Activated CD4-positive, CD25-positive, alpha-beta regulatory T cell treated with anti-CD3 and anti-CD28 coated beads, Interleukin-2, amount 50 U/mL, for 16 hours (primary cell): ENCODE results near the gene EIPR1.
"Not testable (repeated sequence)": the region's sequence is repeated elsewhere in the genome, so short reads cannot be mapped to it uniquely, and the experiment has no call there.

ENCODE experiments used
- DNase-seq: peaks from one replicate; pipeline ENCODE4 v3.0.0-alpha.2; 2020; ENCODE audit warnings: low read depth, low spot score

EIPR1 gene

GRCh38 chr2:3403587-3404334, 26.1 kb upstream of the EIPR1 start:
- no peak for DNase-seq

DNA sequence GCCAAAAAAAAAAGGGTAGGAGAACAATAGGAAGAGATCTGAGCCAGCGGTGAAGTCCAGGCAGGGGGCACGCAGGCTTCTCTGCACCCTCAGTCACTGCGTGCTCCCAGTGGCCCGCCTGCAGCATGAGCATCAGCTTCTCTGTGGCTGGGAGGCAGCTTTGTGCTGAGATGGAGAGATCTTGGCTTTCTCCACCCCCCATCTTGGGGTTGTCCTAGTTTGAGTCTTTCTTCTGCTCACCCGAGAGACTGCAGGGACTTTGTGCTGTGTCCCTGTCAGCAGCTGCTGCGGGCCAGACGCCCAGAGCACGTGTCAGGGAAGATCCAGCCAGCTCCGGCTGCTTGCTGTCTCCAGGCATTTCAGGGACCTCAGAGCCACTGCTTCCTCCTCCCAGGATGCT, 22.2 kb upstream of the EIPR1 start:
- no peak for DNase-seq

DNA sequence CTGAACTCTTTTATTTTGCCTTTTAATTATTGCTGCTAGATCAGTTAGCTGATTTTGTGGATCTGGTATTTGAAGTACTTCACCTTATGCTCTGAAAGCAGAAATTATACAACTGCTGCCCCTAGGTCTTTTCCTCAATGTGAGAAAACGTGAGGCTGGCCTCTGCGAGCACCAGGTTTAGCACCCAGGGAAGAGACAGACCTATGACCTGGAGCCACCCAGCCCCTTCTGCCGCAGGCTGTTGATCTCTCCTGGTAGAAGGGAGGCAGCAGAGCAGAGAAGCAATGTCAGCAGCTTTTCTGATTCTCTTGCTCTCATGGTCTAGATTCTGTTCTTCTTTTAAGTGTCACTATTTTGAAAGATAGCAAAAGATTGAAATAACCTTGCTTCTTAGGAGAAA, 21.8 kb upstream of the EIPR1 start:
- DNase-seq = no peak

DNA sequence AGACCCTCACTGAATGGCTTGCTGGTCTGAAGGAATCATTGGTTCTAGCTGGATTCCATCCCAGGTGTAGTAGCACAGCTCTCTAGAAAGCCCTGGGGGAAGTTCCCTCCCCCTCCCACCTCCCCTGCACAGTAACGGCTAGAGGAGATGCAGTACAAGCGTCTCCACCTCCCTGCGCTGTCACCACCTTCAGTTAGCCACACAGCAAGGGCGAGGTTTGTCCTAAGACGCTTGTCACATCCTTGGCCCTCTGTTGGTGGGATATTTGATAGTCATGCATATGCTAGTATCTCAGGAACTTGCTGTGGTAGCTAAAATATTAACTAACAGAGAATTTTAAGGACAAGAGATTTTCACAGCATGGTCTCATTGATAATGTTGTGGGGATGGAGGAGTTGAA, 21.2 kb upstream of the EIPR1 start:
- DNase-seq = no peak

DNA sequence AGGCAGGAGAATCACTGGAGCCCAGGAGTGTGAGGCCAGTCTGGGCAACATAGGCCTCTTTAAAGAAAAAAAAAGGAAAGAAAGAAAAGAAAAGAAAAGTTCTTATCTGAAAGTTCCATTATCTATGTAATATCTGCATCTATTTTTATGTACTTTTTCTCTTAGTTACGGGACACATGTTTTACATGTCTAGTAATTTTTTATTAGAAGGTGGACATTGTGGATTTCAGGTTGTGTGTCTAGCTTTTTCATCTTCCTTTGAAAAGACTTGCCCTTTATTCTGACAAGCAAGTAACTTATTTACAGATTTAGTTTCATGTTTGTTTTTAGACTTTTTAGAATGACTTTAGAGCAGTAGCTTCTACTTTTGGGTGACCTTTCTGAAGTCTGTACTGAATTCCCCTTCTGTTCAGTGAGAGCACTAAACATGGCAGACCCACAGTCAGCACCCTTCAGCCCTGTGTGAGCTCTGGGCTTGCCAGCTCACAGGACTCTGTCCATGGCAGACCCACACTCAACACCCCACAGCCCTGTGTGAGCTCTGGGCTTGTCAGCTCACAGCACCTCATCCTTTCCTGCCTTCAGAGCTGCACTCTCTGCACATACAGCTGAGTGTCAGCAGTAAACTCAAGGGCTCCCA, 19.4 kb upstream of the EIPR1 start:
- DNase-seq = no peak

GRCh38 chr2:3392216-3392615, 14.6 kb upstream of the EIPR1 start:
- no peak for DNase-seq

GRCh38 chr2:3390041-3390440, 12.4 kb upstream of the EIPR1 start:
- DNase-seq = no peak

DNA sequence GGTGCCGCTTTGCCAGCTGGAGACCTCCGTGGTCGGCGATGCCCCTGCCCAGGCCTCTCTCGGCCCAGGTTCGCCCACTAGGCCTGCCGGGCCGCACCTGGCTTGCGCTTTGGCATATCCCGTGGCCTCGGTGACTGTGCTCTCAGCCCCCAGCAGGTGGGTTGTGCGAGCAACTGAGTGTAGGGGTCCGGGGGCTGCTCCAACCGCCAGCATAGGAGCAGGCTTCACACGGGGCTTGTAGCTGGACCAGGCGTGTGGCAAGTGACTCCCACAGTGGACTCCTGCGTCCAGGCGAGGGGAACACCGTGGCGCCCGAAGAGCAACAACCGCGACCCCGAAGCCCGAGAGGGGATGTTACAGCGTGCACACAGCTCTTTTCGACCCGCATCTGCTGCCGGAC, 11.6 kb upstream of the EIPR1 start:
- DNase-seq = no peak

DNA sequence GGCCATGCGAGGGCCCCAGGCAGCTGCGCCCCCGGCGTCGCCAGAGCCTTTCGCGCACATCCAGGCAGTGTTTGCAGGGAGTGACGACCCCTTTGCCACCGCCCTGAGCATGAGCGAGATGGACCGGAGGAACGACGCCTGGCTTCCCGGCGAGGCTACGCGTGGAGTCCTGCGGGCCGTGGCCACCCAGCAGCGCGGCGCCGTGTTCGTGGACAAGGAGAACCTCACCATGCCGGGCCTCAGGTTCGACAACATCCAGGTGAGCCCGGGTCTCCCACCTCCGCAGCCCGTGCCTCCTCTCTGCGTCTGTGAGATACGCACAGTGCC, 10.8 kb upstream of the EIPR1 start:
- DNase-seq = no peak

DNA sequence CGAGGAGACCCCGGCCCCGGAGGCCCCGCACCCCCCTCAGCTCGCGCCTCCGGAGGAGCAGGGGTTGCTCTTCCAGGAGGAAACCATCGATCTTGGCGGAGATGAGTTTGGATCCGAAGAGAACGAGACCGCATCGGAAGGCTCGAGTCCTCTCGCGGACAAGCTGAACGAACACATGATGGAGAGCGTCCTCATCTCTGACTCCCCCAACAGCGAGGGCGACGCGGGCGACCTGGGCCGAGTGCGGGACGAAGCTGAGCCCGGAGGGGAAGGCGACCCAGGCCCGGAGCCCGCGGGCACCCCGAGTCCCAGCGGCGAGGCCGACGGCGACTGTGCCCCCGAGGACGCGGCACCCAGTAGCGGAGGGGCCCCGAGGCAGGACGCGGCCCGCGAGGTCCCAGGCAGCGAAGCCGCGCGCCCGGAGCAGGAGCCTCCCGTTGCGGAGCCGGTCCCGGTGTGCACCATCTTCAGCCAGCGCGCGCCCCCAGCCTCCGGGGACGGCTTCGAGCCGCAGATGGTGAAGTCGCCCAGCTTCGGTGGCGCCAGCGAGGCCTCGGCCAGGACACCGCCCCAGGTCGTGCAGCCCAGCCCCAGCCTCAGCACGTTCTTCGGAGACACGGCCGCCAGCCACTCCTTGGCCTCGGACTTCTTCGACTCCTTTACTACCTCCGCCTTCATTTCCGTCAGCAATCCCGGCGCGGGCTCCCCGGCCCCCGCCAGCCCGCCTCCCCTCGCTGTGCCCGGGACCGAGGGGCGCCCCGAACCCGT, 10.2 kb upstream of the EIPR1 start:
- DNase-seq = no peak

DNA sequence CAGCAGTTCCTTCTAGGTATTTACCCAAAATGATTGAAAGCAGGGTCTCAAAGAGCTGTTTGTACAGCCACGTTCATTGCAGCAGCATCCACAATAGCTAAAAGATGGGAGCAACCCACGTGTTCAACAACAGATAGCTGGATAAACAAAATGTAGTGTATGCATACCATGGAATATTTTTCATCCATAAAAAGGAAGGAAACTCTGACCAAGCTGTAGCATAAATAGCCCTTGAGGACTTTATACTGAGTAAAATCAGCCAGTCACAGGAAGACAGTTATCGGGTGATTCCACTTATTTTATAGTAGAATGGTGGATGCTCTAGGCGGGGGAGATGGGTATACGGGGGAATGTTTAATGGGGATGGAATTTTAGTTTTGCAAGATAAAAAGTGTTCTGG, 9.4 kb upstream of the EIPR1 start:
- no peak for DNase-seq

DNA sequence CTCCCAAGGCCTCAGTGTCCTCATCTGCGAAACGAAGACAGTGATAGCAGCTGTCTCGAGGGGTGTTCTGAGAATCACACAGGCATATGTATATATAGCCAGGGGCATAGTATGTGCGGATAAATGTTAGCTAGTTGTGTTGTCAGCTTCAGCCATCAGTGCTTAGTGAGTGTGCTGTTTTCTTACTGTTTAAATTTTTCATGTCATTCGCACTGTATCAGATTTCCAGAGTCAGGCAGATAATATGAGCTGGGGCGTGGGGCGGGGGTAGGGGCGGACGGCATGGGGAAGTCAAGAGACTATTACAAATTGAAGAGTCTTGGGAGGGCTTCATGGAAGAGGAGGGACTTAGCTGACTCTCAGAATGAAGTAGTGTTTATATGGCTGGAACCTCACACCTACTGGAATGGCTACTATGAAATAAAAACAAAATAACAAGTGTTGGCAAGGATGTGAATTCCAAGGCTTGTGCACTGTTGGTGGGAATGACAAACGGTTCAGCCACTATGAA, 8.9 kb upstream of the EIPR1 start:
- no peak for DNase-seq

DNA sequence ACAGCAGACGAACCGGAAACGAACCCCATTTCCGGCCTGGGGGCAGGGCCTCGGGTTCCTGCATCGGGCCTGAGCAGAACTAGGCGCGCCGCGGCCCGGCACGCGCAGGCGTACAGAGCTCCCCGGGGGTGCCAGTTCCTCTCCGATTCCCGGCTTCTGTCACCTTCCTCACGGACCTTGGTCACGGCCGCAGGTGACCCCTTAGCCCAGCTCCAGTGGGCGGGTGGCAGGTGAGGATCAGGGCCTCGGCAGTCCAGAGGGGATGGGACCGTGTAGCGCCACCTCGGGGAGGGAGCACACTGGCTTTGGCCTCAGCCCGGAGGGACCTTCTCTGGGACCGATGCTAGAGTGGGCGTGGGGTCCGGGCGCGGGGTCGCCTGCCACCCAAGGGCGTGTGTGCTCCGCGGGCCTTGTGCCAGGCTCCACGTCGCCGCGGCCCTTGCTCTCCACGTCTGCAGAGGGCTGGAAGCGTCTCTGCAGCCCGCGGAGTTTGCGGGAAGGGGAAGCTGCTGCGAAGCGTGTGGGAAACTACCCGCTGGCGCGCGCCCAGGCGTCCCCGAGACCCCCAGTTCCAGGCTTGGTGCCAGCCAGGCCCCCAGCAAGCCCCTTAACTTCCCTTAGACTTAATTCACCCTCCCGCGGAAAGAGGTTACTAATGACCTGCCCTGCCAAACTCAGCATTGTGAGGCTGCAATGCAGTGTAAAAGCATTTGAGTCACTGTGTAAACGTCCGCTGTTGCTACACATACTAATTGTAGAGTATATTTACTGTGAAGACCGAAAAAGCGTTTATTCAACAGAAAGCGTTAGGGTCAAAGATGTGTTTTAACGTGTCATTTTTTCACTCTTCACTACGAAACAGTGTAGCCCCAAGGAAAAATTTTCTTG, 2.3 kb upstream of the EIPR1 start, which contains the start of gene TRAPPC12:
TRAPPC12 (plus strand) TSS at position 48 of the 888 bp plus-strand sequence. CDS start 7,930 bp downstream, outside the sequence.
- peak; percentile 90 for DNase-seq

DNA sequence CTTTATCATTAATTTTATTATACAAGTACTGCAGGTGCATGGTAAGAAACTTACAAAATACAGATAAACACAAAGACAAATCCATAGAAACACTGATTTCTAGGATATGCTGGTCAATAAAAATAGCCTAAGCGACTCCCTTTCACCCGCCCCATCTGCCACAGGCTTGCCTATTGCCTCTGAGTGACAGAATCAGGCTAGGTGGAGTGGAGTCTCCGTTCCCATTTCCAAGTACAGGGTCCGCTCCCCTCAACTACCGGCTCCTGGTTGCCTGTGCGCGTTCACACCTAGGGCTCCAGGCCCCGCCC, 1.7 kb upstream of the EIPR1 start:
- DNase-seq = no peak

DNA sequence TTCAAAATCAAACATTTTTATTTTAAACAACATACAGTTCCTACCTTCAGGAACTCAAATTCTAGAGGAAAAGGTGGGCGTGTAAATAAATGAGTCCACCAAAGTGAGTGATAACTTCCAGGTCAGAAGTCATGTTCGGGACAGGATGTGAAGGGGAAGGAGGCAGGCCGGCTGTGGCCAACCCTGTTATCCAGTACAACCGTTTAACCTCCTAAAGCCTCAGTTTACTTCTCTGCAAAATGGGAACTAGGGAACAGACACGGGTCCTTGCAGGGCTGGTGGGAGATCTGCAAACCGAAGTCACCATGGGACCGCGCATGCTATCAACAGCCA, 373 bp downstream of the EIPR1 start:
- no peak for DNase-seq

DNA sequence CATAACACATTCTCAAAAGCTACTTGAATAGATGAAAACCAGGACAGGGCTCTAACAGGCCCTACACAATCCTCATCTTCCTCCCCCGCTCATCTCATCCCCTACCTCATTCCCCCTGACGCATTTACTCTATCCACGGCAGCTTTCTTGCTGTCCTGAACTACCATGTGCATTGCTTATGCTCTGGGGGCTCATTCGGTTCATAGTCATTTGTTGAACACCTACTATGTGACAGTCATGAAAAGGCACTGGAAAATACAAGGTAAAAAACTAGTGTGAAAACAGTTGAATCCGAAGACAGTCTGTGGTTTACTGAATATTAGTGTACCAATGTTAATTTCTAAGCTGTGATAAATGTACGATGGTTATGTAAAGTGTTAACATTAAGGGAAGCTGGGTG, 797 bp downstream of the EIPR1 start:
- no peak for DNase-seq

DNA sequence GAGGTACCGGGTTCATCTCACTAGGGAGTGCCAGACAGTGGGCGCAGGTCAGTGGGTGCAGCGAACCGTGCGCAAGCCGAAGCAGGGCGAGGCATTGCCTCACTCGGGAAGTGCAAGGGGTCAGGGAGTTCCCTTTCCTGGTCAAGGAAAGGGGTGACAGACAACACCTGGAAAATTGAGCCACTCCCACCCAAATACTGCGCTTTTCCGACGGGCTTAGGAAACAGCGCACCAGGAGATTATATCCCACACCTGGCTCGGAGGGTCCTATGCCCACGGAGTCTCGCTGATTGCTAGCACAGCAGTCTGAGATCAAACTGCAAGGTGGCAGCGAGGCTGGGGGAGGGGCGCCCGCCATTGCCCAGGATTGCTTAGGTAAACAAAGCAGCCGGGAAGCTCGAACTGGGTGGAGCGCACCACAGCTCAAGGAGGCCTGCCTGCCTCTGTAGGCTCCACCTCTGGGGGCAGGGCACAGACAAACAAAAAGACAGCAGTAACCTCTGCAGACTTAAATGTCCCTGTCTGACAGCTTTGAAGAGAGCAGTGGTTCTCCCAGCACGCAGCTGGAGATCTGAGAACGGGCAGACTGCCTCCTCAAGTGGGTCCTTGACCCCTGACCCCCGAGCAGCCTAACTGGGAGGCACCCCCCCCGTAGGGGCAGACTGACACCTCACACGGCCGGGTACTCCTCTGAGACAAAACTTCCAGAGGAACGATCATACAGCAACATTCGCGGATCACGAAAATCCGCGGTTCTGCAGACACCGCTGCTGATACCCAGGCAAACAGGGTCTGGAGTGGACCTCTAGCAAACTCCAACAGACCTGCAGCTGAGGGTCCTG, 8.1 kb downstream of the EIPR1 start:
- not testable (repeated sequence) for DNase-seq

DNA sequence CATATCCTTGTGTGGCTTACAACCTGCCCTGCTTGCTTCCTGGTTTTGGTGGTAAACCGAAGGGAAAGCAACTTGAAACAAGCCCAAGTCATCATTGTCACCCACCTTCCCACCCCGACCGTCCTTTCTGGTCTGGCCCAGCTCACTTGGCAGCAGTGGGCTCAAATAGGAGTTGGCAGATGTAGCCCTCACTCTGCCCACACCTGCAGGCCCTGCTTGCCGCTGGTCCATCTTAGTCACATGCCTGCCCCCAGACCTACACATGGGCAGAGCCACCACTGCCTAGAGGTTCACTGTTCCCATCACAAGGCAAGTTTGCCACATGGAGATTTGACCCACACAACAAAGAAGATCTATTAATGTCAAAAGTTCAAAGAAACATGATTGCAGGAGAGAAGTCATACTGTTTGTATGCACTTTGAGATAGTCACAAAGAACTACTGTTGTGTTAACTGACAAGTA, 9.3 kb downstream of the EIPR1 start:
- DNase-seq = no peak

DNA sequence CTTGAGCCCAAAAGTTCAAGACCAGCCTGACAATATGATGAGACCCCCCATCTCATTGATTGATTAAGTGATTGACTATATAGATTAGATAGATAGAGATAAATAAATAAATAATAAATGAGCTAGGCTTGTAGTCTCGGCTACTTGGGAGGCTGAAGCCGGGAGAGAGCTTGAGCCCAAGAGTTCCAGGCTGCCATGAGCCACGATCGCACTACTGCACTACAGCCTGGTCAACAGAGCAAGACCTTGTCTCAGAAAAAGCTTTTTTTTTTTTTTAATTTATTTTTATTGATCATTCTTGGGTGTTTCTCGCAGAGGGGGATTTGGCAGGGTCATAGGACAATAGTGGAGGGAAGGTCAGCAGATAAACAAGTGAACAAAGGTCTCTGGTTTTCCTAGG, 12.4 kb downstream of the EIPR1 start:
- DNase-seq = no peak

DNA sequence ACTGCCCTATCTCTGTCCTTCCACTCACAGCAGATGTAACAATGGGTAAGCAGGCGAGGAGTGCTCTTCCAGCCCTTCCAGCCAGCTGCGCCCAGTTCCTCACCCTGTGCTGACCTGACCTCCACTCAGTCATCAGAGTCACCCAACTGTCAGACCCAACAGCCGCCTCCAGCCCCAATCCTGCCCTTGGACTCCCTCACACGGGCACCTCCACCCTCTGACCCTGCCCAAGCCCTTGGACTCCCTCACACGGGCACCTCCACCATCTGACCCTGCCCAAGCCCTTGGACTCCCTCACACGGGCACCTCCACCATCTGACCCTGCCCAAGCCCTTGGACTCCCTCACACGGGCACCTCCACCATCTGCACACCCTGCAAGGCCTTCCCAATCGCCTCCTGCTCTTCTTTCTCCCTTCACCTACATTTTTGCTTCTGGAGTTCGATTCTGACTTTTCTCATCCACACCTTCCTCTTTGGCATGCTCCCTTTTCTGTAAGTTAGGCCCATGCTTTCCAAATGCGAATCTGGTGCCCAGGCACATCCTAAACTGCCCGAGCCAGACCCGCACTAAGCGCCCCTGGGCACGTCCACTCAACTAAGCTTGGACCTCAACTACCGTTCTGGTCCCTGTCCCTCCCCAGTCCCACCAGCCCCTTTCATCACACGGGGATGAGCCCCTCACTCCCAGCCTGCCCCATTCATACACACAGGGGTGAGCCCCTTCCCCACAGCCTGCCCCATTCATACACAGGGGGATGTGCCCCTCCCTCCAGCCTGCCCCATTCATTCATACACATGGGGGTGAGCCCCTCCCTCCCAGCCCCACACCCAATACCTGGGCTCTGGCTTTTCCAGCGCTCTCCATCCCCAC, 15.9 kb downstream of the EIPR1 start:
- no peak for DNase-seq
